GM23248 (cell line): Measurements from ENCODE around the gene TRAK1.

Experiments used
- EZH2 ChIP-seq: fragments of 200-600 bp; sonication (generic); IDR thresholded peaks from 2 replicates; pipeline ENCODE4 v1.6.1; 2018; ENCODE audit warnings: antibody characterized with exemption, mild to moderate bottlenecking; ENCODE audit not compliant: insufficient read depth, poor library complexity, severe bottlenecking
- EZH2phosphoT487 ChIP-seq: fragments of 200-600 bp; sonication (generic); IDR thresholded peaks from 2 replicates; pipeline ENCODE4 v1.6.1; 2018; ENCODE audit warnings: antibody characterized with exemption, moderate library complexity, mild to moderate bottlenecking, low read depth; ENCODE audit not compliant: insufficient read depth

- TF ChIP-seq EZH2 (no peak), EZH2phosphoT487 (no peak)
These were observed 78.5 kb downstream of the TRAK1 start for GRCh38 chr3:42169579-42170120.
